HEK293 (cell line): ENCODE data around the gene DDIT3.

ENCODE experiments used
- GLIS1 ChIP-seq: fragments of 450-650 bp; formaldehyde crosslinking; IDR thresholded peaks from 2 replicates; pipeline ENCODE4 v1.5.1; 2016; ENCODE audit warnings: missing biosample characterization, missing genetic modification characterization
- GLIS2 ChIP-seq: fragments of 450-650 bp; formaldehyde crosslinking; IDR thresholded peaks from 2 replicates; pipeline ENCODE4 v1.5.1; 2016; ENCODE audit warnings: missing biosample characterization, missing genetic modification characterization
- IKZF3 ChIP-seq: fragments of 450-650 bp; IDR thresholded peaks from 2 replicates; pipeline ENCODE4 v1.5.0; 2018; ENCODE audit warnings: missing biosample characterization, mild to moderate bottlenecking, missing genetic modification characterization, moderate library complexity
- KLF10 ChIP-seq: fragments of 450-650 bp; IDR thresholded peaks from 2 replicates; pipeline ENCODE4 v1.5.1; 2018; ENCODE audit warnings: missing biosample characterization, mild to moderate bottlenecking, missing genetic modification characterization
- KLF7 ChIP-seq: fragments of 450-650 bp; formaldehyde crosslinking; IDR thresholded peaks from 2 replicates; pipeline ENCODE4 v1.5.1; 2016; ENCODE audit warnings: missing biosample characterization, missing genetic modification characterization, borderline replicate concordance
- OSR2 ChIP-seq: fragments of 450-650 bp; formaldehyde crosslinking; IDR thresholded peaks from 2 replicates; pipeline ENCODE4 v1.5.1; 2016; ENCODE audit warnings: missing biosample characterization, missing genetic modification characterization
- SP2 ChIP-seq: fragments of 450-650 bp; formaldehyde crosslinking; IDR thresholded peaks from 2 replicates; pipeline ENCODE4 v1.5.1; 2016; ENCODE audit warnings: missing biosample characterization, missing genetic modification characterization
- SP3 ChIP-seq: fragments of 450-650 bp; formaldehyde crosslinking; IDR thresholded peaks from 2 replicates; pipeline ENCODE4 v1.5.1; 2016; ENCODE audit warnings: missing biosample characterization, missing genetic modification characterization
- SP7 ChIP-seq: fragments of 450-650 bp; formaldehyde crosslinking; IDR thresholded peaks from 2 replicates; pipeline ENCODE4 v1.5.1; 2016; ENCODE audit warnings: missing biosample characterization, missing genetic modification characterization
- YY2 ChIP-seq: fragments of 450-650 bp; formaldehyde crosslinking; IDR thresholded peaks from 2 replicates; pipeline ENCODE4 v1.5.1; 2016; ENCODE audit warnings: missing biosample characterization, missing genetic modification characterization
- ZBTB17 ChIP-seq: fragments of 450-650 bp; formaldehyde crosslinking; IDR thresholded peaks from 2 replicates; pipeline ENCODE4 v1.5.1; 2016; ENCODE audit warnings: missing biosample characterization, missing genetic modification characterization
- ZBTB20 ChIP-seq: fragments of 450-650 bp; formaldehyde crosslinking; IDR thresholded peaks from 2 replicates; pipeline ENCODE4 v1.5.1; 2016; ENCODE audit warnings: missing biosample characterization, missing genetic modification characterization
- ZBTB48 ChIP-seq: fragments of 450-650 bp; formaldehyde crosslinking; IDR thresholded peaks from 2 replicates; pipeline ENCODE4 v1.5.1; 2016; ENCODE audit warnings: missing biosample characterization, missing genetic modification characterization
- ZNF121 ChIP-seq: fragments of 450-650 bp; formaldehyde crosslinking; IDR thresholded peaks from 2 replicates; pipeline ENCODE4 v1.5.1; 2016; ENCODE audit warnings: missing biosample characterization, missing genetic modification characterization
- ZNF248 ChIP-seq: fragments of 450-650 bp; formaldehyde crosslinking; IDR thresholded peaks from 2 replicates; pipeline ENCODE4 v1.5.1; 2017; ENCODE audit warnings: missing biosample characterization, missing genetic modification characterization
- ZNF302 ChIP-seq: fragments of 450-650 bp; formaldehyde crosslinking; IDR thresholded peaks from 2 replicates; pipeline ENCODE4 v1.5.1; 2016; ENCODE audit warnings: missing biosample characterization, missing genetic modification characterization, low read depth
- ZNF341 ChIP-seq: fragments of 450-650 bp; formaldehyde crosslinking; IDR thresholded peaks from 2 replicates; pipeline ENCODE4; 2016; ENCODE audit warnings: low read depth, missing biosample characterization, missing genetic modification characterization
- ZNF350 ChIP-seq: fragments of 450-650 bp; formaldehyde crosslinking; IDR thresholded peaks from 2 replicates; pipeline ENCODE4 v1.5.0; 2017; ENCODE audit warnings: missing biosample characterization, mild to moderate bottlenecking, missing genetic modification characterization
- ZNF664 ChIP-seq: fragments of 450-650 bp; formaldehyde crosslinking; IDR thresholded peaks from 2 replicates; pipeline ENCODE4 v1.5.1; 2016; ENCODE audit warnings: missing biosample characterization, missing genetic modification characterization
- ZNF677 ChIP-seq: fragments of 450-650 bp; IDR thresholded peaks from 2 replicates; pipeline ENCODE4 v1.5.0; 2018; ENCODE audit warnings: missing biosample characterization, mild to moderate bottlenecking, missing genetic modification characterization, moderate library complexity
- ZXDB ChIP-seq: fragments of 450-650 bp; formaldehyde crosslinking; IDR thresholded peaks from 2 replicates; pipeline ENCODE4 v1.5.1; 2016; ENCODE audit warnings: missing biosample characterization, missing genetic modification characterization
- TF ChIP-seq, protein P1 (sequence below): fragments of 450-650 bp; formaldehyde crosslinking; IDR thresholded peaks from 2 replicates; pipeline ENCODE4 v1.5.1; 2016; ENCODE audit warnings: missing biosample characterization, missing genetic modification characterization
- TF ChIP-seq, protein P2 (sequence below): fragments of 450-650 bp; formaldehyde crosslinking; IDR thresholded peaks from 2 replicates; pipeline ENCODE4 v1.5.1; 2016; ENCODE audit warnings: missing biosample characterization, missing genetic modification characterization
- TF ChIP-seq, protein P3 (sequence below): fragments of 450-650 bp; formaldehyde crosslinking; IDR thresholded peaks from 2 replicates; pipeline ENCODE4 v1.5.1; 2016; ENCODE audit warnings: missing biosample characterization, missing genetic modification characterization
- TF ChIP-seq, protein P4 (sequence below): fragments of 450-650 bp; formaldehyde crosslinking; IDR thresholded peaks from 2 replicates; pipeline ENCODE4 v1.5.1; 2016; ENCODE audit warnings: missing biosample characterization, missing genetic modification characterization
- TF ChIP-seq, protein P5 (sequence below): fragments of 450-650 bp; formaldehyde crosslinking; IDR thresholded peaks from 2 replicates; pipeline ENCODE4 v1.5.1; 2017; ENCODE audit warnings: missing biosample characterization, mild to moderate bottlenecking, missing genetic modification characterization, moderate library complexity
- TF ChIP-seq, protein P6 (sequence below): fragments of 450-650 bp; formaldehyde crosslinking; optimal IDR thresholded peaks from 2 replicates; pipeline ENCODE3; 2016; ENCODE audit warnings: missing biosample characterization, mild to moderate bottlenecking, missing genetic modification characterization
- TF ChIP-seq, protein P7 (sequence below): fragments of 450-650 bp; formaldehyde crosslinking; IDR thresholded peaks from 2 replicates; pipeline ENCODE4 v1.5.1; 2016; ENCODE audit warnings: missing biosample characterization, missing genetic modification characterization

The DDIT3 gene

DNA sequence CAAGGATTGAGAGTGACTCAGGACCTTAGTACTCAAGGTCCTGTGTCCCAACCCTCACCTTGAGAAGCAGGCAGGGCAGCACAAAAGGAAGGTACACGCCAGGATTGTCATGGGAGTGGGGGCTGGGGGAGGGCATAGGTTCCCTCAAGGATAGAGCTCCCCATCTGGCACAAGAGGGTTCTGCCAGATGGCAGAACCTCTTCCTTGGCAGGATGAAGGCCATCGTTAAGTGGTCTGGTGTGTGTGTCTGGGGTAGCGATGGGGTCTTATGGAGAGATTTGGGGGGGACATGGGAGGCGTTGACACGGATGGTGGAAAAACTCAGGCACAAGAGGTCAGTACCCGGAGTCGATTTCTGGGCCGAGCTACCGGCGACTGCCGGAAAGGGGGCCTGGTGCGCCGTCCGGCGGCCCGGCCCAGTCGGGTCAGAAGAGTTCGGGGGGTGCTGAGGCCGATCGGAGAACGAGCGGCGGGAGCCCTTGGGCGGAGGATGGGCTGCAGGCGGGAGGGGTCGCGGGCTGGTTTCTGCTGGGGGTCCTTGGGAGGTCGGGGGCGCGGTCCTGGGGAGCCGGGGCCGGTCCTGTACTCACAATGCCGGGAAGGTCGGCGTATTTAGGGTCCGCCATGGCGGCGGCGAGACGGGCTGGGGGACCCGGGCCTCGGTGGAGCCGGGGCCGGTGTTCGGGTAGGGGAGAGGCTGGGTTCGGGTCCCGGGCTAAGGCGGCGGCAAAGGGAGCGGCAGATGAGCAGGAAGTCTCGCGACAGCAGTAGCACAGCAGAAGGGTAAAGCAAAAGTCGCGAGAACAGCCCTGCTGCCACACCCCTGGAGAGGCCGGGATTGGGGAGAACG is 26.3 kb upstream of the DDIT3 start, which contains the start of gene DCTN2 (continued):
- TF ChIP-seq, protein P1, sequence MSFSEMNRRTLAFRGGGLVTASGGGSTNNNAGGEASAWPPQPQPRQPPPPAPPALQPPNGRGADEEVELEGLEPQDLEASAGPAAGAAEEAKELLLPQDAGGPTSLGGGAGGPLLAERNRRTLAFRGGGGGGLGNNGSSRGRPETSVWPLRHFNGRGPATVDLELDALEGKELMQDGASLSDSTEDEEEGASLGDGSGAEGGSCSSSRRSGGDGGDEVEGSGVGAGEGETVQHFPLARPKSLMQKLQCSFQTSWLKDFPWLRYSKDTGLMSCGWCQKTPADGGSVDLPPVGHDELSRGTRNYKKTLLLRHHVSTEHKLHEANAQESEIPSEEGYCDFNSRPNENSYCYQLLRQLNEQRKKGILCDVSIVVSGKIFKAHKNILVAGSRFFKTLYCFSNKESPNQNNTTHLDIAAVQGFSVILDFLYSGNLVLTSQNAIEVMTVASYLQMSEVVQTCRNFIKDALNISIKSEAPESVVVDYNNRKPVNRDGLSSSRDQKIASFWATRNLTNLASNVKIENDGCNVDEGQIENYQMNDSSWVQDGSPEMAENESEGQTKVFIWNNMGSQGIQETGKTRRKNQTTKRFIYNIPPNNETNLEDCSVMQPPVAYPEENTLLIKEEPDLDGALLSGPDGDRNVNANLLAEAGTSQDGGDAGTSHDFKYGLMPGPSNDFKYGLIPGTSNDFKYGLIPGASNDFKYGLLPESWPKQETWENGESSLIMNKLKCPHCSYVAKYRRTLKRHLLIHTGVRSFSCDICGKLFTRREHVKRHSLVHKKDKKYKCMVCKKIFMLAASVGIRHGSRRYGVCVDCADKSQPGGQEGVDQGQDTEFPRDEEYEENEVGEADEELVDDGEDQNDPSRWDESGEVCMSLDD (tag by site-specific recombination) = peak; percentile 73; the same call in 1 of the 2 replicates
- peak; percentile 60 for TF ChIP-seq GLIS2 (tag by site-specific recombination)
- TF ChIP-seq, protein P2, sequence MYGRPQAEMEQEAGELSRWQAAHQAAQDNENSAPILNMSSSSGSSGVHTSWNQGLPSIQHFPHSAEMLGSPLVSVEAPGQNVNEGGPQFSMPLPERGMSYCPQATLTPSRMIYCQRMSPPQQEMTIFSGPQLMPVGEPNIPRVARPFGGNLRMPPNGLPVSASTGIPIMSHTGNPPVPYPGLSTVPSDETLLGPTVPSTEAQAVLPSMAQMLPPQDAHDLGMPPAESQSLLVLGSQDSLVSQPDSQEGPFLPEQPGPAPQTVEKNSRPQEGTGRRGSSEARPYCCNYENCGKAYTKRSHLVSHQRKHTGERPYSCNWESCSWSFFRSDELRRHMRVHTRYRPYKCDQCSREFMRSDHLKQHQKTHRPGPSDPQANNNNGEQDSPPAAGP (tag by site-specific recombination) = 0 out of 2 replicates have a peak, but pooled peaks have one; percentile 42
- TF ChIP-seq ZXDB = peak; percentile 94; the same call in 1 of the 2 replicates
- no peak for TF ChIP-seq OSR2 (tag by site-specific recombination)
- TF ChIP-seq, protein P3, sequence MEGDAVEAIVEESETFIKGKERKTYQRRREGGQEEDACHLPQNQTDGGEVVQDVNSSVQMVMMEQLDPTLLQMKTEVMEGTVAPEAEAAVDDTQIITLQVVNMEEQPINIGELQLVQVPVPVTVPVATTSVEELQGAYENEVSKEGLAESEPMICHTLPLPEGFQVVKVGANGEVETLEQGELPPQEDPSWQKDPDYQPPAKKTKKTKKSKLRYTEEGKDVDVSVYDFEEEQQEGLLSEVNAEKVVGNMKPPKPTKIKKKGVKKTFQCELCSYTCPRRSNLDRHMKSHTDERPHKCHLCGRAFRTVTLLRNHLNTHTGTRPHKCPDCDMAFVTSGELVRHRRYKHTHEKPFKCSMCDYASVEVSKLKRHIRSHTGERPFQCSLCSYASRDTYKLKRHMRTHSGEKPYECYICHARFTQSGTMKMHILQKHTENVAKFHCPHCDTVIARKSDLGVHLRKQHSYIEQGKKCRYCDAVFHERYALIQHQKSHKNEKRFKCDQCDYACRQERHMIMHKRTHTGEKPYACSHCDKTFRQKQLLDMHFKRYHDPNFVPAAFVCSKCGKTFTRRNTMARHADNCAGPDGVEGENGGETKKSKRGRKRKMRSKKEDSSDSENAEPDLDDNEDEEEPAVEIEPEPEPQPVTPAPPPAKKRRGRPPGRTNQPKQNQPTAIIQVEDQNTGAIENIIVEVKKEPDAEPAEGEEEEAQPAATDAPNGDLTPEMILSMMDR (tag by site-specific recombination) = peak; percentile 71; the same call in 1 of the 2 replicates
- TF ChIP-seq, protein P4, sequence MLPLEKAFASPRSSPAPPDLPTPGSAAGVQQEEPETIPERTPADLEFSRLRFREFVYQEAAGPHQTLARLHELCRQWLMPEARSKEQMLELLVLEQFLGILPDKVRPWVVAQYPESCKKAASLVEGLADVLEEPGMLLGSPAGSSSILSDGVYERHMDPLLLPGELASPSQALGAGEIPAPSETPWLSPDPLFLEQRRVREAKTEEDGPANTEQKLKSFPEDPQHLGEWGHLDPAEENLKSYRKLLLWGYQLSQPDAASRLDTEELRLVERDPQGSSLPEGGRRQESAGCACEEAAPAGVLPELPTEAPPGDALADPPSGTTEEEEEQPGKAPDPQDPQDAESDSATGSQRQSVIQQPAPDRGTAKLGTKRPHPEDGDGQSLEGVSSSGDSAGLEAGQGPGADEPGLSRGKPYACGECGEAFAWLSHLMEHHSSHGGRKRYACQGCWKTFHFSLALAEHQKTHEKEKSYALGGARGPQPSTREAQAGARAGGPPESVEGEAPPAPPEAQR (tag by site-specific recombination) = 0 out of 2 replicates have a peak, but pooled peaks have one; percentile 32
- TF ChIP-seq ZNF248 (tag by site-specific recombination) = no peak
- peak; percentile 88 for TF ChIP-seq SP3 (tag by site-specific recombination)
- TF ChIP-seq ZNF341 (tag by site-specific recombination) = peak; percentile 82
- TF ChIP-seq ZNF302 (tag by site-specific recombination) = no peak
- TF ChIP-seq, protein P5, sequence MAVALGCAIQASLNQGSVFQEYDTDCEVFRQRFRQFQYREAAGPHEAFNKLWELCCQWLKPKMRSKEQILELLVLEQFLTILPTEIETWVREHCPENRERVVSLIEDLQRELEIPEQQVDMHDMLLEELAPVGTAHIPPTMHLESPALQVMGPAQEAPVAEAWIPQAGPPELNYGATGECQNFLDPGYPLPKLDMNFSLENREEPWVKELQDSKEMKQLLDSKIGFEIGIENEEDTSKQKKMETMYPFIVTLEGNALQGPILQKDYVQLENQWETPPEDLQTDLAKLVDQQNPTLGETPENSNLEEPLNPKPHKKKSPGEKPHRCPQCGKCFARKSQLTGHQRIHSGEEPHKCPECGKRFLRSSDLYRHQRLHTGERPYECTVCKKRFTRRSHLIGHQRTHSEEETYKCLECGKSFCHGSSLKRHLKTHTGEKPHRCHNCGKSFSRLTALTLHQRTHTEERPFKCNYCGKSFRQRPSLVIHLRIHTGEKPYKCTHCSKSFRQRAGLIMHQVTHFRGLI = no peak
- TF ChIP-seq ZBTB17 (tag by site-specific recombination) = peak; percentile 85; the same call in 1 of the 2 replicates
- TF ChIP-seq, protein P6, sequence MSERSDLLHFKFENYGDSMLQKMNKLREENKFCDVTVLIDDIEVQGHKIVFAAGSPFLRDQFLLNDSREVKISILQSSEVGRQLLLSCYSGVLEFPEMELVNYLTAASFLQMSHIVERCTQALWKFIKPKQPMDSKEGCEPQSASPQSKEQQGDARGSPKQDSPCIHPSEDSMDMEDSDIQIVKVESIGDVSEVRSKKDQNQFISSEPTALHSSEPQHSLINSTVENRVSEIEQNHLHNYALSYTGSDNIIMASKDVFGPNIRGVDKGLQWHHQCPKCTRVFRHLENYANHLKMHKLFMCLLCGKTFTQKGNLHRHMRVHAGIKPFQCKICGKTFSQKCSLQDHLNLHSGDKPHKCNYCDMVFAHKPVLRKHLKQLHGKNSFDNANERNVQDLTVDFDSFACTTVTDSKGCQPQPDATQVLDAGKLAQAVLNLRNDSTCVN (tag by site-specific recombination) = peak; percentile 31
- TF ChIP-seq IKZF3 (tag by site-specific recombination) = 0 out of 2 replicates have a peak, but pooled peaks have one; percentile 81
- TF ChIP-seq, protein P7, sequence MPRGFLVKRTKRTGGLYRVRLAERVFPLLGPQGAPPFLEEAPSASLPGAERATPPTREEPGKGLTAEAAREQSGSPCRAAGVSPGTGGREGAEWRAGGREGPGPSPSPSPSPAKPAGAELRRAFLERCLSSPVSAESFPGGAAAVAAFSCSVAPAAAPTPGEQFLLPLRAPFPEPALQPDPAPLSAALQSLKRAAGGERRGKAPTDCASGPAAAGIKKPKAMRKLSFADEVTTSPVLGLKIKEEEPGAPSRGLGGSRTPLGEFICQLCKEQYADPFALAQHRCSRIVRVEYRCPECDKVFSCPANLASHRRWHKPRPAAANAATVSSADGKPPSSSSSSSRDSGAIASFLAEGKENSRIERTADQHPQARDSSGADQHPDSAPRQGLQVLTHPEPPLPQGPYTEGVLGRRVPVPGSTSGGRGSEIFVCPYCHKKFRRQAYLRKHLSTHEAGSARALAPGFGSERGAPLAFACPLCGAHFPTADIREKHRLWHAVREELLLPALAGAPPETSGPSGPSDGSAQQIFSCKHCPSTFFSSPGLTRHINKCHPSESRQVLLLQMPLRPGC (tag by site-specific recombination) = 0 out of 2 replicates have a peak, but pooled peaks have one; percentile 23
- TF ChIP-seq ZNF121 (tag by site-specific recombination) = no peak
- peak; percentile 66 for TF ChIP-seq GLIS1
- TF ChIP-seq ZNF677 (tag by site-specific recombination) = no peak
- TF ChIP-seq KLF7 (tag by site-specific recombination) = peak; percentile 95; the same call in 1 of the 2 replicates
- TF ChIP-seq YY2 (tag by site-specific recombination) = peak; percentile 64; the same call in 1 of the 2 replicates
- TF ChIP-seq ZNF350 (tag by site-specific recombination) = no peak
- TF ChIP-seq SP7 = peak; percentile 57
- peak; percentile 76 for TF ChIP-seq ZBTB48 (tag by site-specific recombination)
- no peak for TF ChIP-seq ZNF664 (tag by site-specific recombination)
- peak; percentile 98 for TF ChIP-seq KLF10 (tag by site-specific recombination)
- TF ChIP-seq ZBTB20 (tag by site-specific recombination) = peak; percentile 95
- peak; percentile 78 for TF ChIP-seq SP2
